Esophagus squamous epithelium (tissue), 5 donors: ENCODE results near the gene PDE7B. TPM values are rescaled to one million over a fixed set of nuclear protein-coding genes. Genes with fewer than 3 reads are reported as not detected.

Experiments used
- DNase-seq: peaks from one replicate; lab custom pipeline; 2025; lab: John Stamatoyannopoulos, UW
- H3K27ac ChIP-seq, 4 donors: fragments of 200-600 bp; sonication (generic); one replicate each; pipeline ENCODE4 v1.5.1; 2016 to 2019; ENCODE audit warnings: mild to moderate bottlenecking in 1 of 4
- H3K27me3 ChIP-seq, 4 donors: fragments of 200-600 bp; sonication (generic); 1 replicate in 3 of 4; 2 replicates in 1 of 4; pipeline versions ENCODE4 v1.5.1 to v1.6.0; 2017 to 2021; ENCODE audit warnings: antibody characterized with exemption in 1 of 4
- H3K36me3 ChIP-seq, 3 donors: fragments of 200-600 bp; sonication (generic); one replicate each; pipeline ENCODE4 v1.5.1; 2016 to 2019
- H3K4me1 ChIP-seq, 3 donors: fragments of 200-600 bp; sonication (generic); one replicate each; pipeline ENCODE4 v1.5.1; 2017 to 2019
- H3K4me3 ChIP-seq, 4 donors: fragments of 200-600 bp; sonication (generic); 1 replicate in 3 of 4; 2 replicates in 1 of 4; pipeline ENCODE4 v1.5.1; 2016 to 2019; ENCODE audit warnings: mild to moderate bottlenecking in 2 of 4, moderate library complexity in 1 of 4
- H3K9me3 ChIP-seq, 3 donors: fragments of 200-600 bp; sonication (generic); one replicate each; pipeline ENCODE4 v1.5.1; 2016 to 2019
- CTCF ChIP-seq, 6 experiments: fragments of 450-650 bp in 4 of 6; fragments of 200-600 bp in 2 of 6; sonication (generic) in 2 of 6; IDR thresholded peaks; one replicate each; pipeline ENCODE4 v1.5.1; 2016 to 2019; ENCODE audit warnings: antibody characterized with exemption in 6 of 6, mild to moderate bottlenecking in 4 of 6, moderate library complexity in 4 of 6
- POLR2A ChIP-seq, 4 donors: fragments of 450-650 bp; IDR thresholded peaks; one replicate each; pipeline ENCODE4 v1.6.1; 2017; ENCODE audit warnings: antibody characterized with exemption in 4 of 4, mild to moderate bottlenecking in 4 of 4, moderate library complexity in 3 of 4
- WGBS, 2 donors: methylation state at CpG; one replicate each; pipeline ENCODE4 v1.1.5; 2018; 5-methylcytosine and 5-hydroxymethylcytosine counted together
- intact Hi-C: fragments of 100-400 bp; cut with DNase I; formaldehyde crosslinking; loops from one replicate; pipeline ENCODE4 v1.15.0; 2022
- total RNA-seq, 4 donors: library from RNA; depleted of rRNA; stranded (reverse); fragments of >200 nt; gene quantifications; one replicate each; pipeline ENCODE4 v1.1.0, GENCODE V29; 2016
- donor health status: DM: yes; HTN: yes; CAD: no.

The PDE7B gene
- total RNA-seq, 4 donors from 2014 or later = 0.08 to 6.1 (median 0.47) TPM

GRCh38 chr6:136069119-136069518 is 217.6 kb downstream of the PDE7B start:
- Histone ChIP-seq H3K36me3 (no peaks in the 10 kb centered on the region), H3K27ac (peak overlapping the region in 2 of 4 donors; percentile 25 to 32), H3K4me3 (no peak overlapping the region), H3K27me3 (no peaks in the 10 kb centered on the region), H3K9me3 (no peaks in the 10 kb centered on the region), H3K4me1 (peaks cover 0 to 19% (median 9%) of the 10 kb centered on the region in 3 donors)
- intact Hi-C loops = no loop called here
- no peak for TF ChIP-seq CTCF (IDR thresholded peaks at IDR 0.05)
- TF ChIP-seq POLR2A (IDR thresholded peaks at IDR 0.05) = no peak
- no peak for DNase-seq
- whole genome bisulfite sequencing, 2 donors = 27 to 31% methylated on average over 2 of the region's 2 CpGs

GRCh38 chr6:136070815-136071214 is 219.3 kb downstream of the PDE7B start:
- no peak for DNase-seq
- TF ChIP-seq CTCF (IDR thresholded peaks at IDR 0.05) (no peak), POLR2A (IDR thresholded peaks at IDR 0.05) (no peak)
- Histone ChIP-seq H3K36me3 (no peaks in the 10 kb centered on the region), H3K4me3 (no peak overlapping the region), H3K27me3 (no peaks in the 10 kb centered on the region), H3K27ac (no peak overlapping the region), H3K4me1 (peaks cover 0 to 19% (median 9%) of the 10 kb centered on the region in 3 donors), H3K9me3 (no peaks in the 10 kb centered on the region)
- 86 to 89% methylated on average over 5 of the region's 5 CpGs for WGBS, 2 donors
- intact Hi-C loops = no loop called here

GRCh38 chr6:136072691-136073090 is 221.2 kb downstream of the PDE7B start:
- Histone ChIP-seq H3K9me3 (no peaks in the 10 kb centered on the region), H3K27ac (no peak overlapping the region), H3K4me3 (no peak overlapping the region), H3K36me3 (no peaks in the 10 kb centered on the region), H3K4me1 (peaks cover 0 to 14% (median 9%) of the 10 kb centered on the region in 3 donors), H3K27me3 (no peaks in the 10 kb centered on the region)
- 93 to 94% methylated on average over 6 to 7 of the region's 7 CpGs for WGBS, 2 donors
- no peak for DNase-seq
- intact Hi-C loops = no loop called here
- TF ChIP-seq POLR2A (IDR thresholded peaks at IDR 0.05) = no peak
- no peak for TF ChIP-seq CTCF (IDR thresholded peaks at IDR 0.05)

- H3K36me3 ChIP-seq = no peaks in the 10 kb centered on the region
- H3K9me3 ChIP-seq = no peaks in the 10 kb centered on the region
- H3K4me1 ChIP-seq = peaks cover 0 to 9% (median 9%) of the 10 kb centered on the region in 3 donors
- no peak for TF ChIP-seq CTCF (IDR thresholded peaks at IDR 0.05)
- TF ChIP-seq POLR2A (IDR thresholded peaks at IDR 0.05) = no peak
- no peak for DNase-seq
- no peak overlapping the region for H3K27ac ChIP-seq
- H3K4me3 ChIP-seq = no peak overlapping the region
- no peaks in the 10 kb centered on the region for H3K27me3 ChIP-seq
- 74 to 79% methylated on average over 5 of the region's 5 CpGs for WGBS, 2 donors
- intact Hi-C loops = no loop called here
Measured at GRCh38 chr6:136073216-136073615, 221.7 kb downstream of the PDE7B start.

GRCh38 chr6:136076496-136076895 is 225.0 kb downstream of the PDE7B start:
- no peak overlapping the region for H3K27ac ChIP-seq
- 79 to 85% methylated on average over 3 of the region's 3 CpGs for WGBS, 2 donors
- H3K36me3 ChIP-seq = no peaks in the 10 kb centered on the region
- no peaks in the 10 kb centered on the region for H3K9me3 ChIP-seq
- DNase-seq = no peak
- TF ChIP-seq CTCF (IDR thresholded peaks at IDR 0.05) (no peak), POLR2A (IDR thresholded peaks at IDR 0.05) (no peak)
- intact Hi-C loops = no loop called here
- H3K27me3 ChIP-seq = no peaks in the 10 kb centered on the region
- H3K4me1 ChIP-seq = no peaks in the 10 kb centered on the region
- no peak overlapping the region for H3K4me3 ChIP-seq
